Measurements from ENCODE around the gene MYOZ3. TPM values are rescaled to one million over a fixed set of nuclear protein-coding genes. Genes with fewer than 3 reads are reported as not detected.

Gene MYOZ3
- total RNA-seq, 1 experiment from 2014 or later = 1.7 TPM

DNA sequence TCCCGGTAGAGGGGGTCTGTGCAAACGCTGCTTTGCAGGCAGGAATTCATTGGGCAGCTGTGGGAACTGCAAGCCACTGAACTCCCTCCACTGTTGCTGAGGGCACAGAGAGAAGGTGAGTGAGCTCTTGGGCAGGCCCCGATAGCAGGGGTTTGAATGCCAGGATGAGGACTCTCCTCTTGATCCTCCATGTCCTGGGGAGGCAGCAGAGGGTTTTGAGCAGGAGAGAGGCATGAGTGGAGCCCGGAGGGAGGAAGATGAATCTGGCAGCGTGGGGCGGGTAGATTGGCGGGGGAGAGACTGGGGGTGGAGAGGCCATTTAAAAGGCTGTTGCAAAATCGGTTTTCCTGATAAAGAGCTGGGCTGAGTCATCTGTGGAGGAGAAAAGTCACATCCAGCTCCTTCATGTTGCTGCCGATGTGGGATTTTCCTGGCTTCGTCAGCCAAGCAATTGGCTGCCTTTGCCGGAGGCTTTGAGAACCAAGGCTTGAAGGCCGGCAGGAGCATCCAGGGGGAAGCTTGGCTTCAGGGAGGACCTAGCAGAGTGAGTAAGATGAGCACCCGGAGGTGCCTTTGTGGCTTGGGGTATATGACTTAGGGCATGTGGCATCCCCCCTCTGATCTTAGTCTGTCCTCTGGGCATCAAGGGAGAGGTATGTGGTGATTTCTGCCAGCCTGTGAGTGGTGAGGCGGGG, 20.6 kb upstream of the MYOZ3 start, which contains the start of gene SYNPO:
TSS of gene SYNPO (plus strand) at position 350 of the 695 bp plus-strand sequence. CDS start 7,616 bp downstream, outside the sequence.
- H3K36me3 ChIP-seq (ENCODE audit: control insufficient read depth, insufficient read depth, low read length) = no peaks in the 10 kb centered on the region
- ChIA-PET CTCF (interaction anchor here (0.6 kb wide), 1 partner anchor 517 kb away, joined by 9 read pairs; no protein-coding TSS in a partner anchor), POLR2A (no interaction called here)
- DNase-seq (ENCODE audit: low read depth, low spot score) (no peak), ATAC-seq (peak; percentile 28)
- in situ Hi-C loops (cut with HindIII; ENCODE audit: low pct_unique_long_range_greater_than_20kb, low sequenced_read_pairs) = no loop called here
- H3K9me3 ChIP-seq (ENCODE audit: control insufficient read depth, insufficient read depth, low read depth, low read length) = no peaks in the 10 kb centered on the region
- H3K27ac ChIP-seq (ENCODE audit: low read length) = peak within 1 kb of the TSS; percentile 97
- H3K27me3 ChIP-seq (ENCODE audit: control insufficient read depth, insufficient read depth, low read length) = no peaks in the 10 kb centered on the region
- H3K4me3 ChIP-seq (ENCODE audit: low read depth in 2 of 2, low read length in 2 of 2) = peak within 1 kb of the TSS; percentile 42 to 43
- peaks cover 94% of the 10 kb centered on the region for H3K4me1 ChIP-seq (ENCODE audit: control insufficient read depth, insufficient read depth, low read length)
- no TSS peak for BruUV-seq (replicated peaks)
- intact Hi-C loops (cut with micrococcal nuclease; ENCODE audit: unreplicated experiment) = no loop called here
- TF ChIP-seq SIN3A (IDR thresholded peaks at IDR 0.05; ENCODE audit: borderline replicate concordance, insufficient read depth, low read depth, low read length) = 0 out of 2 replicates have a peak, but pooled peaks have one; percentile 66
- 0 out of 2 replicates have a peak, but pooled peaks have one; percentile 44 for TF ChIP-seq TCF7L2 (IDR thresholded peaks at IDR 0.05; ENCODE audit: low read depth, low read length)
- TF ChIP-seq, protein P1, sequence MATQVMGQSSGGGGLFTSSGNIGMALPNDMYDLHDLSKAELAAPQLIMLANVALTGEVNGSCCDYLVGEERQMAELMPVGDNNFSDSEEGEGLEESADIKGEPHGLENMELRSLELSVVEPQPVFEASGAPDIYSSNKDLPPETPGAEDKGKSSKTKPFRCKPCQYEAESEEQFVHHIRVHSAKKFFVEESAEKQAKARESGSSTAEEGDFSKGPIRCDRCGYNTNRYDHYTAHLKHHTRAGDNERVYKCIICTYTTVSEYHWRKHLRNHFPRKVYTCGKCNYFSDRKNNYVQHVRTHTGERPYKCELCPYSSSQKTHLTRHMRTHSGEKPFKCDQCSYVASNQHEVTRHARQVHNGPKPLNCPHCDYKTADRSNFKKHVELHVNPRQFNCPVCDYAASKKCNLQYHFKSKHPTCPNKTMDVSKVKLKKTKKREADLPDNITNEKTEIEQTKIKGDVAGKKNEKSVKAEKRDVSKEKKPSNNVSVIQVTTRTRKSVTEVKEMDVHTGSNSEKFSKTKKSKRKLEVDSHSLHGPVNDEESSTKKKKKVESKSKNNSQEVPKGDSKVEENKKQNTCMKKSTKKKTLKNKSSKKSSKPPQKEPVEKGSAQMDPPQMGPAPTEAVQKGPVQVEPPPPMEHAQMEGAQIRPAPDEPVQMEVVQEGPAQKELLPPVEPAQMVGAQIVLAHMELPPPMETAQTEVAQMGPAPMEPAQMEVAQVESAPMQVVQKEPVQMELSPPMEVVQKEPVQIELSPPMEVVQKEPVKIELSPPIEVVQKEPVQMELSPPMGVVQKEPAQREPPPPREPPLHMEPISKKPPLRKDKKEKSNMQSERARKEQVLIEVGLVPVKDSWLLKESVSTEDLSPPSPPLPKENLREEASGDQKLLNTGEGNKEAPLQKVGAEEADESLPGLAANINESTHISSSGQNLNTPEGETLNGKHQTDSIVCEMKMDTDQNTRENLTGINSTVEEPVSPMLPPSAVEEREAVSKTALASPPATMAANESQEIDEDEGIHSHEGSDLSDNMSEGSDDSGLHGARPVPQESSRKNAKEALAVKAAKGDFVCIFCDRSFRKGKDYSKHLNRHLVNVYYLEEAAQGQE (IDR thresholded peaks at IDR 0.05; ENCODE audit: insufficient read depth in 1 of 2, low read depth in 2 of 2, low read length in 1 of 2) = no peak
- TF ChIP-seq POLR2AphosphoS5 (IDR thresholded peaks at IDR 0.05; ENCODE audit: low read depth, low read length) = peak; percentile 73; the same call in 1 of the 2 replicates
- TF ChIP-seq, protein P2, sequence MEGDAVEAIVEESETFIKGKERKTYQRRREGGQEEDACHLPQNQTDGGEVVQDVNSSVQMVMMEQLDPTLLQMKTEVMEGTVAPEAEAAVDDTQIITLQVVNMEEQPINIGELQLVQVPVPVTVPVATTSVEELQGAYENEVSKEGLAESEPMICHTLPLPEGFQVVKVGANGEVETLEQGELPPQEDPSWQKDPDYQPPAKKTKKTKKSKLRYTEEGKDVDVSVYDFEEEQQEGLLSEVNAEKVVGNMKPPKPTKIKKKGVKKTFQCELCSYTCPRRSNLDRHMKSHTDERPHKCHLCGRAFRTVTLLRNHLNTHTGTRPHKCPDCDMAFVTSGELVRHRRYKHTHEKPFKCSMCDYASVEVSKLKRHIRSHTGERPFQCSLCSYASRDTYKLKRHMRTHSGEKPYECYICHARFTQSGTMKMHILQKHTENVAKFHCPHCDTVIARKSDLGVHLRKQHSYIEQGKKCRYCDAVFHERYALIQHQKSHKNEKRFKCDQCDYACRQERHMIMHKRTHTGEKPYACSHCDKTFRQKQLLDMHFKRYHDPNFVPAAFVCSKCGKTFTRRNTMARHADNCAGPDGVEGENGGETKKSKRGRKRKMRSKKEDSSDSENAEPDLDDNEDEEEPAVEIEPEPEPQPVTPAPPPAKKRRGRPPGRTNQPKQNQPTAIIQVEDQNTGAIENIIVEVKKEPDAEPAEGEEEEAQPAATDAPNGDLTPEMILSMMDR (IDR thresholded peaks at IDR 0.05) = no peak

DNA sequence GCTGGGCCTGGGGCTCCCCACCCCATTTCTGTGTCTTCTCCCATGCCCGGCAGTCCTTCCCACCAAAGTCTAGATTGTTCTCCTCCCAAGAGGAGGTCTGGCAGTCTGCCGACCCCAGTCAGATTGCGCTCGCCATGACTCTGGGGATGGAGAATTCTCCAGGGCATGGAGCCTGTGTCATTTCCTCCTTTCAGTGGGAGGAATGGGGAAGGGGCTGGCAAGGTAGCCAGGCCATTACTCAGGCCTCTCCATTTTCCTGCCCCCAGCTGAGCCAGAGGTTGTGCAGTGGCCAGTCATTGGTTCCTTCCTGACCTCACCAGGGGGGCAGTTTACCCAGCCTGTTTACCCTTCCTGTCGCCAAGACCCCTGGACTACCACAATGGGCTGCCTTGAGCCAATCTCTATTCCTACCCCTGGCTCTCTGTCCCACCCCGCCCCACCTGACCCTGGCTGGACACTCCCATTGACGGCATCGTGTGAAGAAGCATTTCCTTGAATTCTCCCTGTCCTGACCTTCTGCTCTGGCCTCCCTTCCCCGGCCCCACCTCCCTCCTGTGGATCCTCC, 20.0 kb upstream of the MYOZ3 start:
- intact Hi-C loops (cut with micrococcal nuclease; ENCODE audit: unreplicated experiment) (no loop called here), in situ Hi-C loops (cut with HindIII; ENCODE audit: low pct_unique_long_range_greater_than_20kb, low sequenced_read_pairs) (no loop called here)
- H3K27me3 ChIP-seq (ENCODE audit: control insufficient read depth, insufficient read depth, low read length) = no peaks in the 10 kb centered on the region
- ATAC-seq (peak; percentile 22), DNase-seq (ENCODE audit: low read depth, low spot score) (no peak)
- TF ChIP-seq TCF7L2 (IDR thresholded peaks at IDR 0.05; ENCODE audit: low read depth, low read length) (no peak), SIN3A (IDR thresholded peaks at IDR 0.05; ENCODE audit: borderline replicate concordance, insufficient read depth, low read depth, low read length) (no peak), POLR2AphosphoS5 (IDR thresholded peaks at IDR 0.05; ENCODE audit: low read depth, low read length) (no peak)
- TF ChIP-seq, protein P1 (IDR thresholded peaks at IDR 0.05; ENCODE audit: insufficient read depth in 1 of 2, low read depth in 2 of 2, low read length in 1 of 2) = no peak
- TF ChIP-seq, protein P2 (IDR thresholded peaks at IDR 0.05) = no peak
- peak overlapping the region; percentile 42 to 43 for H3K4me3 ChIP-seq (ENCODE audit: low read depth in 2 of 2, low read length in 2 of 2)
- ChIA-PET CTCF (interaction anchor here (0.6 kb wide), 1 partner anchor 517 kb away, joined by 9 read pairs; no protein-coding TSS in a partner anchor), POLR2A (no interaction called here)
- peaks cover 91% of the 10 kb centered on the region for H3K4me1 ChIP-seq (ENCODE audit: control insufficient read depth, insufficient read depth, low read length)
- H3K9me3 ChIP-seq (ENCODE audit: control insufficient read depth, insufficient read depth, low read depth, low read length) = no peaks in the 10 kb centered on the region
- no peaks in the 10 kb centered on the region for H3K36me3 ChIP-seq (ENCODE audit: control insufficient read depth, insufficient read depth, low read length)
- BruUV-seq (replicated peaks) = no TSS peak
- H3K27ac ChIP-seq (ENCODE audit: low read length) = peak overlapping the region; percentile 97
